Body of pancreas (tissue), 4 donors: Measurements from ENCODE around the gene SCAF4. TPM values are rescaled to one million over a fixed set of nuclear protein-coding genes. Genes with fewer than 3 reads are reported as not detected.

Experiments
- ATAC-seq: fragments of 150-250 bp; one replicate; pipeline ENCODE4 v1.9.1; 2016
- DNase-seq, 4 donors: peaks; one replicate each; pipeline ENCODE4 v3.0.0-alpha.2; 2019
- H3K27ac ChIP-seq, 4 donors: fragments of 200-600 bp; sonication (generic); 1 replicate in 3 of 4; 2 replicates in 1 of 4; pipeline versions ENCODE4 v1.5.1 to v1.6.1; 2016 to 2019; ENCODE audit warnings: mild to moderate bottlenecking in 1 of 4, mixed read lengths in 1 of 4, moderate library complexity in 1 of 4
- H3K27me3 ChIP-seq, 2 donors: fragments of 200-600 bp; sonication (generic); one replicate each; pipeline ENCODE4 v1.6.0; 2016; ENCODE audit warnings: mild to moderate bottlenecking in 1 of 2
- H3K36me3 ChIP-seq, 2 donors: fragments of 200-600 bp; sonication (generic); replicated peaks in 1 of 2; 2 replicates each; pipeline ENCODE4 v1.5.1; 2016; ENCODE audit warnings: low read depth in 2 of 2; ENCODE audit not compliant: insufficient read depth in 1 of 2
- H3K4me1 ChIP-seq: fragments of 200-600 bp; sonication (generic); one replicate; pipeline ENCODE4 v1.6.0; 2016
- H3K4me3 ChIP-seq, 2 donors: fragments of 200-600 bp; sonication (generic); 1 replicate in 1 of 2; 2 replicates in 1 of 2; pipeline ENCODE4 v1.5.1; 2016 to 2019
- H3K9me3 ChIP-seq, 3 donors: fragments of 200-600 bp; sonication (generic); 1 replicate in 2 of 3; 2 replicates in 1 of 3; pipeline ENCODE4 v1.5.1; 2016
- POLR2A ChIP-seq, 3 donors: fragments of 450-650 bp; IDR thresholded peaks; one replicate each; pipeline ENCODE4 v1.6.1; 2016; ENCODE audit warnings: antibody characterized with exemption in 3 of 3, mild to moderate bottlenecking in 2 of 3
- WGBS, 2 donors: methylation state at CpG; one replicate each; pipeline ENCODE4 v1.1.5; 2017; 5-methylcytosine and 5-hydroxymethylcytosine counted together
- intact Hi-C: fragments of 100-400 bp; cut with DNase I; formaldehyde crosslinking; loops from one replicate; pipeline ENCODE4 v1.15.1; 2023
- total RNA-seq, 2 donors: library from RNA; depleted of rRNA; stranded (reverse); fragments of >200 nt; gene quantifications; one replicate each; pipeline ENCODE4 v1.1.0, GENCODE V29; 2016
- TF ChIP-seq, protein P1 (sequence below), 7 experiments: fragments of 450-650 bp in 4 of 7; fragments of 200-600 bp in 3 of 7; sonication (generic) in 3 of 7; IDR thresholded peaks; one replicate each; pipeline ENCODE4 v1.5.1; 2016 to 2019; ENCODE audit warnings: antibody characterized with exemption in 7 of 7

The SCAF4 gene
- total RNA-seq, 2 donors from 2014 or later = 9.2 to 11.4 TPM

DNA sequence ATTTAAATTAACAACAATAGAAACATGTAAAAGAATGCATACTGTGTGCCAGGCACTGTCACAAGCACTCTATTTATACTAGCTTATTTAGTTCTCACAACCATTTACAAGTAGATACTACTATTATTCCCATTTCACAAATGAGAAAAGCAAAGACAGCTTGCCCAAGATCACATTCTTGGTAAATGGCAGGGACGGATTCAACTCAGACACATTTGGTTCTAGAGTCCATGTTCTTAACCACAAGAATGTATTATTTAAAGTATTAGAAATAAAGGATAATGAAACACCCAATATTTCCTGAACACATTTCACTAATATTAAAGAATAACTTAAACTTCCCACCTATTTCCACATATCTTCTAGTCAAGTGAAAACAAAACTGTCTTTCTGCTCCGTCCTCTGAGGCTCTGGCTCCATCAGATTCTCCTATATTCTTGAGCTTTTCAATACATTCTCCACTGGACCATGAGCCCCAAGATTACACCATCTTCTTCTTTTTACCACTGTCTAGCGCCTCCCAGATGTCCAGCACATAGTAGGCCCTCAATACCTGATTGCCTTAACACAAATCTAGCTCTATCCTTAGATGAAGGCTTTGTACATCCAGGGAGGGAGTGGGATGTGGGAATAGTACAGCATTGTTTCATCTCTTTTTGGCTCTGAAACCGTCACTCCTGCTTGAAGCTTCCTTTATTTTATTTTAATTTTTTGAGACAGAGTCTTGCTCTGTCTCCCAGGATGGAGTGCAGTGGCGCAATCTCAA, 43.1 kb downstream of the SCAF4 start:
- ATAC-seq (no peak), DNase-seq (no peak)
- no peaks in the 10 kb centered on the region for H3K9me3 ChIP-seq
- no peak overlapping the region for H3K27ac ChIP-seq
- H3K4me1 ChIP-seq = no peaks in the 10 kb centered on the region
- H3K27me3 ChIP-seq = no peaks in the 10 kb centered on the region
- H3K36me3 ChIP-seq = peaks cover 5 to 33% of the 10 kb centered on the region in 2 donors
- H3K4me3 ChIP-seq = no peak overlapping the region
- TF ChIP-seq, protein P1, sequence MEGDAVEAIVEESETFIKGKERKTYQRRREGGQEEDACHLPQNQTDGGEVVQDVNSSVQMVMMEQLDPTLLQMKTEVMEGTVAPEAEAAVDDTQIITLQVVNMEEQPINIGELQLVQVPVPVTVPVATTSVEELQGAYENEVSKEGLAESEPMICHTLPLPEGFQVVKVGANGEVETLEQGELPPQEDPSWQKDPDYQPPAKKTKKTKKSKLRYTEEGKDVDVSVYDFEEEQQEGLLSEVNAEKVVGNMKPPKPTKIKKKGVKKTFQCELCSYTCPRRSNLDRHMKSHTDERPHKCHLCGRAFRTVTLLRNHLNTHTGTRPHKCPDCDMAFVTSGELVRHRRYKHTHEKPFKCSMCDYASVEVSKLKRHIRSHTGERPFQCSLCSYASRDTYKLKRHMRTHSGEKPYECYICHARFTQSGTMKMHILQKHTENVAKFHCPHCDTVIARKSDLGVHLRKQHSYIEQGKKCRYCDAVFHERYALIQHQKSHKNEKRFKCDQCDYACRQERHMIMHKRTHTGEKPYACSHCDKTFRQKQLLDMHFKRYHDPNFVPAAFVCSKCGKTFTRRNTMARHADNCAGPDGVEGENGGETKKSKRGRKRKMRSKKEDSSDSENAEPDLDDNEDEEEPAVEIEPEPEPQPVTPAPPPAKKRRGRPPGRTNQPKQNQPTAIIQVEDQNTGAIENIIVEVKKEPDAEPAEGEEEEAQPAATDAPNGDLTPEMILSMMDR (IDR thresholded peaks at IDR 0.05) = no peak
- intact Hi-C loops = no loop called here
- 94% methylated on average over 5 of the region's 5 CpGs for WGBS, 2 donors

DNA sequence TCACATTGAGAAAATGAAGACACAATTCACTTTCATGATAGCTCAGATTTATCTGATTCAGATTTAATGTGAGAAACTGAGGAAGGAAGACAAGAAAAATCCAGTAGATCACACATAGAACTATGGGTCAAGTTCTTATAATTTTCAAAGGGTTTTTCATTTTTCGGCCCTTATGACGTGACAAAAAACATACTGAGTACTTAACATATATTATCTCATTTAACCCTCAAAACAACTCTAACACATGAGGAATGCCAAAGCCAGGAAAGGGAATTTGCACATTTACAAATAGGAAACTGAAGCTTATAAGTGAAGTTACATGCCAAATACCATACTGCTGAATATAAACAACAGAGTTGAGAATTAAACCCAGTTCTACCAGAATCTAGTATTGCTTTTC, 44.8 kb downstream of the SCAF4 start:
- DNase-seq (no peak), ATAC-seq (no peak)
- no peaks in the 10 kb centered on the region for H3K4me1 ChIP-seq
- H3K27me3 ChIP-seq = no peaks in the 10 kb centered on the region
- TF ChIP-seq, protein P1 (IDR thresholded peaks at IDR 0.05) = no peak
- TF ChIP-seq POLR2A (IDR thresholded peaks at IDR 0.05) = no peak
- no peak overlapping the region for H3K27ac ChIP-seq
- peaks cover 0 to 22% of the 10 kb centered on the region in 2 donors for H3K36me3 ChIP-seq
- WGBS, 2 donors = 90% methylated on average over 2 of the region's 2 CpGs
- no peaks in the 10 kb centered on the region for H3K9me3 ChIP-seq
- intact Hi-C loops = no loop called here
- no peak overlapping the region for H3K4me3 ChIP-seq

DNA sequence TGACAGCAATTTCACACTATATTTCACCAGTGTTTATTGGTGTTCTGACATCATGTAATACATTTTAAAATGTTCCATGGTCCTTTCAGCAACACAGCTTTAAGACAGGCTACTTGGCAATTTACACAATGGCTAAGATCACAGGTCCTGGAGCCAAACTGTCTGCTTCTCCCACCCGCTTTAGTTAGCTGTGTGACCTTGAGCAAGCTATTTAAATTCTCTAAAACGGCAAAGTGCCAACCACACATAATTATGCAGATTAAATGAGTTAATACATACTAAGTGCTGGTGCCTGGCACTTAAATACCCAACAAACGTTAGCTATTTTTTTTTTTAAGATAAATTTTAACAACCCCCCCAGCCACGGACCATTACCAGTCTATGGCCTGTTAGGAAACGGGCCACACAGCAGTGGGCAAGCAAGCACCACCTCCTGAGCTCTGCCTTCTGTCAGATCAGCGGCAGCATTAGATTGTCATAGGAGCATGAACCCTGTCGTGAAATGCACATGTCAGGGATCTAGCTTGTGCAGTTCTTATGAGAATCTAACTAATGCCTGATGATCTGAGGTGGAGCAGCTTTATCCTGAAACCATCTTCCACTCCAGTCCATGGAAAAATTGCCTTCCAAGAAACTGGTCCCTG, 45.5 kb downstream of the SCAF4 start:
- TF ChIP-seq POLR2A (IDR thresholded peaks at IDR 0.05) = no peak
- TF ChIP-seq, protein P1 (IDR thresholded peaks at IDR 0.05) = no peak
- DNase-seq (no peak), ATAC-seq (no peak)
- WGBS, 2 donors = 47 to 49% methylated on average over 7 of the region's 7 CpGs
- Histone ChIP-seq H3K27ac (no peak overlapping the region), H3K36me3 (peaks cover 0 to 21% of the 10 kb centered on the region in 2 donors), H3K4me3 (no peak overlapping the region), H3K9me3 (no peaks in the 10 kb centered on the region), H3K27me3 (no peaks in the 10 kb centered on the region), H3K4me1 (no peaks in the 10 kb centered on the region)
- intact Hi-C loops = no loop called here

DNA sequence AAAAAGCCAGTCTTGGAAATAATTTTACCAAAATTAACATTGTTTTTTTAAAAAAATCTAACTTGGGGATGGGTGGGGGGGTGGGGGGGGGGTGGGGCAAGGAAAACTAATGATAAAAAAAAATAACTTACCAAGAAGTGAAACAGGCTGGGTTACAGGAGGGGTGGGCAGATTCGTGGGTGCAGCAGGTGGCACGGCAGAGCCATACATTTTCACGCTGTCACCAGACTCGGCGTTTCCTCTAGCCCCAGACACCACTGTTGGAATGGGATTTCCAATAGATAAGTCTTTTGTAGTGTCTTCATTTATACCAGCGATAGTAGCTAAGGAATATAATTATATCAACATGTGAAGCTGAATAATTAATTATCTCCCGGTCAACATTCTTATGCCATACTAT, 47.0 kb downstream of the SCAF4 start:
- peaks cover 0 to 16% of the 10 kb centered on the region in 2 donors for H3K36me3 ChIP-seq
- ATAC-seq (no peak), DNase-seq (no peak)
- no peaks in the 10 kb centered on the region for H3K4me1 ChIP-seq
- intact Hi-C loops = no loop called here
- 88 to 91% methylated on average over 7 of the region's 7 CpGs for WGBS, 2 donors
- no peak overlapping the region for H3K27ac ChIP-seq
- TF ChIP-seq, protein P1 (IDR thresholded peaks at IDR 0.05) = no peak
- no peak for TF ChIP-seq POLR2A (IDR thresholded peaks at IDR 0.05)
- H3K27me3 ChIP-seq = no peaks in the 10 kb centered on the region
- no peak overlapping the region for H3K4me3 ChIP-seq
- no peaks in the 10 kb centered on the region for H3K9me3 ChIP-seq
